GM23338 (cell line): Measurements from ENCODE around the gene PIM3. TPM values are rescaled to one million over a fixed set of nuclear protein-coding genes. Genes with fewer than 3 reads are reported as not detected.

Experiments used
- CTCF ChIP-seq, 2 experiments: fragments of 200-600 bp in 1 of 2; sonication (generic) in 1 of 2; conservative IDR thresholded peaks; 2 replicates each; pipeline versions ENCODE4 v1.5.1 to v1.6.1; 2016 to 2017; ENCODE audit warnings: antibody characterized with exemption in 2 of 2, low read depth in 2 of 2, mild to moderate bottlenecking in 2 of 2, moderate library complexity in 1 of 2
- ZNF462 ChIP-seq: fragments of 250-450 bp; sonication (Bioruptor Pico); IDR thresholded peaks from 2 replicates; pipeline ENCODE4 v1.5.0; 2020; ENCODE audit warnings: mild to moderate bottlenecking, moderate library complexity
- microRNA-seq: library from miRNA; unstranded; fragments of <30 nt; microRNA quantifications from one replicate; pipeline ENCODE4, GENCODE V29; 2017
- polyA plus RNA-seq: library from polyadenylated mRNA; unstranded; fragments of >200 nt; fragmentation: Nextera tagmentation; extraction: Ambion mirVana; gene quantifications from 2 replicates; pipeline ENCODE4 v1.2.1, GENCODE V29; 2016
- small RNA-seq: library from RNA; depleted of rRNA; stranded (forward); fragments of <200 nt; gene quantifications from one replicate; pipeline ENCODE3, GENCODE V24; 2014; ENCODE audit warnings: low replicate concordance
- total RNA-seq: library from RNA; depleted of rRNA; stranded (reverse); fragments of >200 nt; shearing (Covaris generic); gene quantifications from 2 replicates; pipeline ENCODE4 v1.2.3, GENCODE V29; 2014; rRNA removed

Gene PIM3
- total and polyA plus RNA-seq, 2 experiments from 2014 or later, result 17.7 to 37.3 TPM

GRCh38 chr22:50012211-50013181 lies 51.9 kb downstream of the PIM3 start, which contains the start of gene IL17REL (continued):
- TF ChIP-seq ZNF462 (CRISPR knock-in tag), result no peak
- TF ChIP-seq CTCF (conservative IDR thresholded peaks at IDR 0.05; ENCODE audit: low read depth in 2 of 2), result no peak

Small RNA genes lying within 50 kb of the gene (microRNA-seq; reads per million reads assigned to microRNA genes)
- gene MIR6821, result not detected

Small RNA genes lying within 50 kb of the gene (small RNA-seq; reads per million reads assigned to genes)
- not detected for gene MIR6821

Other genes starting within 250 kb of the PIM3 start
- 33.8 and 36.1 TPM in 2 replicates for gene BRD1, start 132.9 kb upstream of the PIM3 start, total RNA-seq
- gene BRD1, start 132.9 kb upstream of the PIM3 start, polyA plus RNA-seq, result 12.3 and 13.1 TPM in 2 replicates
- 28.0 and 31.9 TPM in 2 replicates for gene ZBED4, start 106.9 kb upstream of the PIM3 start, total RNA-seq
- gene ZBED4, start 106.9 kb upstream of the PIM3 start, polyA plus RNA-seq, result 8.5 and 9.0 TPM in 2 replicates
- 23.3 and 26.9 TPM in 2 replicates for gene ALG12, start 42.3 kb upstream of the PIM3 start, total RNA-seq
- gene ALG12, start 42.3 kb upstream of the PIM3 start, polyA plus RNA-seq, result 18.7 and 21.8 TPM in 2 replicates
- 34.4 and 35.7 TPM in 2 replicates for gene CRELD2, start 42.1 kb upstream of the PIM3 start, total RNA-seq
- 47.7 and 49.4 TPM in 2 replicates for gene CRELD2, start 42.1 kb upstream of the PIM3 start, polyA plus RNA-seq
- 0.31 TPM in 1 of 2 replicates, not detected in the other for gene IL17REL, start 52.0 kb downstream of the PIM3 start, total RNA-seq
- gene IL17REL, start 52.0 kb downstream of the PIM3 start, polyA plus RNA-seq, result not detected in 2 replicates
- gene TTLL8, start 97.5 kb downstream of the PIM3 start, total RNA-seq, result not detected in 2 replicates
- not detected in 2 replicates for gene TTLL8, start 97.5 kb downstream of the PIM3 start, polyA plus RNA-seq
- gene MLC1, start 124.7 kb downstream of the PIM3 start, total RNA-seq, result not detected in 2 replicates
- not detected in 2 replicates for gene MLC1, start 124.7 kb downstream of the PIM3 start, polyA plus RNA-seq
- 0.62 and 0.73 TPM in 2 replicates for gene MOV10L1, start 129.2 kb downstream of the PIM3 start, total RNA-seq
- gene MOV10L1, start 129.2 kb downstream of the PIM3 start, polyA plus RNA-seq, result 1.2 and 1.8 TPM in 2 replicates
- 5.1 and 5.9 TPM in 2 replicates for gene PANX2, start 210.0 kb downstream of the PIM3 start, total RNA-seq
- gene PANX2, start 210.0 kb downstream of the PIM3 start, polyA plus RNA-seq, result 2.6 and 2.8 TPM in 2 replicates
- gene TRABD, start 225.1 kb downstream of the PIM3 start, total RNA-seq, result 58.6 and 66.1 TPM in 2 replicates
- 40.8 and 44.1 TPM in 2 replicates for gene TRABD, start 225.1 kb downstream of the PIM3 start, polyA plus RNA-seq
- 16.9 and 21.3 TPM in 2 replicates for gene SELENOO, start 240.2 kb downstream of the PIM3 start, total RNA-seq
- 6.8 and 8.6 TPM in 2 replicates for gene SELENOO, start 240.2 kb downstream of the PIM3 start, polyA plus RNA-seq